ENCODE results near the gene DSE.
"Not testable (repeated sequence)": the region's sequence is repeated elsewhere in the genome, so short reads cannot be mapped to it uniquely, and the experiment has no call there.

Gene DSE

GRCh38 chr6:116328528-116328903 is 42.2 kb upstream of the DSE start:
- TF ChIP-seq CTCF (IDR thresholded peaks at IDR 0.05; ENCODE audit: low read depth, low read length, missing control alignments), result no peak
- no peak overlapping the region for H3K4me3 ChIP-seq (ENCODE audit: low read depth, low read length)
- DNase-seq (ENCODE audit: low read depth), result no peak

- DNase-seq (ENCODE audit: low read depth), result no peak
- no peak for TF ChIP-seq CTCF (IDR thresholded peaks at IDR 0.05; ENCODE audit: low read depth, low read length, missing control alignments)
- H3K4me3 ChIP-seq (ENCODE audit: low read depth, low read length), result no peak overlapping the region
Measured at GRCh38 chr6:116329156-116329555, 41.6 kb upstream of the DSE start.

GRCh38 chr6:116330511-116330910 is 40.2 kb upstream of the DSE start:
- DNase-seq (ENCODE audit: low read depth), result no peak
- TF ChIP-seq CTCF (IDR thresholded peaks at IDR 0.05; ENCODE audit: low read depth, low read length, missing control alignments), result no peak
- H3K4me3 ChIP-seq (ENCODE audit: low read depth, low read length), result no peak overlapping the region

- no peak for DNase-seq (ENCODE audit: low read depth)
- H3K4me3 ChIP-seq (ENCODE audit: low read depth, low read length), result no peak overlapping the region
- no peak for TF ChIP-seq CTCF (IDR thresholded peaks at IDR 0.05; ENCODE audit: low read depth, low read length, missing control alignments)
Measured at GRCh38 chr6:116332096-116332495, 38.7 kb upstream of the DSE start.

- H3K4me3 ChIP-seq (ENCODE audit: low read depth, low read length); DNase-seq (ENCODE audit: low read depth): not testable (repeated sequence)
Measured at GRCh38 chr6:116334638-116335409, 35.9 kb upstream of the DSE start.

- no peak for TF ChIP-seq CTCF (IDR thresholded peaks at IDR 0.05; ENCODE audit: low read depth, low read length, missing control alignments)
- H3K4me3 ChIP-seq (ENCODE audit: low read depth, low read length), result no peak overlapping the region
- DNase-seq (ENCODE audit: low read depth), result no peak
Measured at GRCh38 chr6:116335612-116336215, 35.0 kb upstream of the DSE start.

- no peak for TF ChIP-seq CTCF (IDR thresholded peaks at IDR 0.05; ENCODE audit: low read depth, low read length, missing control alignments)
- no peak overlapping the region for H3K4me3 ChIP-seq (ENCODE audit: low read depth, low read length)
- no peak for DNase-seq (ENCODE audit: low read depth)
Measured at GRCh38 chr6:116338943-116339342, 31.8 kb upstream of the DSE start.

- not testable (repeated sequence) for DNase-seq (ENCODE audit: low read depth)
Measured at GRCh38 chr6:116340625-116341024, 30.1 kb upstream of the DSE start.

More at GRCh38 chr6:116340625-116341024, 30.1 kb upstream of the DSE start:
- H3K4me3 ChIP-seq (ENCODE audit: low read depth, low read length), result not testable (repeated sequence)
